GM23338 (cell line): ENCODE results near the gene MYO5B. TPM values are rescaled to one million over a fixed set of nuclear protein-coding genes. Genes with fewer than 3 reads are reported as not detected.

Source experiments
- ATAC-seq: fragments of 200-7000 bp; cut with Tn5 transposase; 3 replicates; pipeline ENCODE4 v1.9.1; 2020
- DNase-seq: peaks from one replicate; pipeline ENCODE4 v3.0.0-alpha.2; 2015; ENCODE audit warnings: low spot score
- H2AFZ ChIP-seq: fragments of 200-600 bp; sonication (generic); 2 replicates; pipeline ENCODE4 v1.8.0; 2016; ENCODE audit warnings: antibody characterized with exemption, mild to moderate bottlenecking, moderate library complexity
- H3F3A ChIP-seq: fragments of 200-600 bp; sonication (generic); replicated peaks from 2 replicates; pipeline ENCODE4 v1.8.0; 2017; ENCODE audit warnings: antibody characterized with exemption, mixed run types, low read depth
- H3K27ac ChIP-seq: fragments of 200-600 bp; sonication (generic); 2 replicates; pipeline ENCODE4 v1.6.1; 2016; ENCODE audit warnings: low read depth
- H3K27me3 ChIP-seq: fragments of 200-600 bp; sonication (generic); 2 replicates; pipeline ENCODE4 v1.8.0; 2016; ENCODE audit warnings: mild to moderate bottlenecking, mixed run types, moderate library complexity; ENCODE audit not compliant: insufficient read depth
- H3K36me3 ChIP-seq: fragments of 200-600 bp; sonication (generic); 2 replicates; pipeline ENCODE4 v1.8.0; 2016; ENCODE audit warnings: mild to moderate bottlenecking; ENCODE audit not compliant: insufficient read depth
- H3K4me1 ChIP-seq: fragments of 200-600 bp; sonication (generic); 2 replicates; pipeline ENCODE4 v1.8.0; 2016; ENCODE audit warnings: mild to moderate bottlenecking, moderate library complexity; ENCODE audit not compliant: insufficient read depth
- H3K4me2 ChIP-seq: fragments of 200-600 bp; sonication (generic); 2 replicates; pipeline ENCODE4 v1.7.1; 2017; ENCODE audit warnings: mixed run types
- H3K4me3 ChIP-seq: fragments of 200-600 bp; sonication (generic); 2 replicates; pipeline ENCODE4 v1.6.1; 2016; ENCODE audit warnings: mixed run types
- H3K79me2 ChIP-seq: fragments of 200-600 bp; sonication (generic); replicated peaks from 2 replicates; pipeline ENCODE4 v1.8.0; 2017; ENCODE audit warnings: mild to moderate bottlenecking; ENCODE audit not compliant: insufficient read depth
- H3K9me2 ChIP-seq: fragments of 200-600 bp; sonication (generic); 2 replicates; pipeline ENCODE4 v1.8.0; 2017; ENCODE audit not compliant: insufficient read depth
- H4K20me1 ChIP-seq: fragments of 200-600 bp; sonication (generic); replicated peaks from 2 replicates; pipeline ENCODE4 v1.8.0; 2017; ENCODE audit warnings: mild to moderate bottlenecking; ENCODE audit not compliant: insufficient read depth
- H3K27ac Mint-ChIP-seq: 2 replicates; pipeline ENCODE4 v1.8.0; 2020; ENCODE audit warnings: inconsistent platforms, mild to moderate bottlenecking, moderate library complexity, mixed read lengths
- H3K27me3 Mint-ChIP-seq: 3 replicates; pipeline ENCODE4 v1.8.0; 2022; ENCODE audit warnings: low read depth, mild to moderate bottlenecking, moderate library complexity, mixed read lengths, inconsistent platforms; ENCODE audit not compliant: insufficient read depth, poor library complexity
- H3K36me3 Mint-ChIP-seq: 3 replicates; pipeline ENCODE4 v1.8.0; 2021; ENCODE audit warnings: low read depth, mild to moderate bottlenecking, inconsistent platforms, moderate library complexity, mixed read lengths
- H3K4me1 Mint-ChIP-seq: 3 replicates; pipeline ENCODE4 v1.8.0; 2020; ENCODE audit warnings: mild to moderate bottlenecking, inconsistent platforms, mixed read lengths
- H3K4me3 Mint-ChIP-seq: 3 replicates; pipeline ENCODE4 v1.8.0; 2021; ENCODE audit warnings: moderate library complexity, mild to moderate bottlenecking, inconsistent platforms, mixed read lengths
- H3K9me3 Mint-ChIP-seq: 3 replicates; pipeline ENCODE4 v1.8.0; 2020; ENCODE audit warnings: moderate library complexity, mild to moderate bottlenecking, inconsistent platforms, mixed read lengths
- CREB1 ChIP-seq: fragments of 250-450 bp; sonication (Bioruptor Pico); IDR thresholded peaks from 2 replicates; pipeline ENCODE4 v1.5.0; 2020; ENCODE audit warnings: low read depth, mild to moderate bottlenecking, moderate library complexity
- CTCF ChIP-seq, 2 experiments: fragments of 200-600 bp in 1 of 2; sonication (generic) in 1 of 2; conservative IDR thresholded peaks; 2 replicates each; pipeline versions ENCODE4 v1.5.1 to v1.6.1; 2016 to 2017; ENCODE audit warnings: antibody characterized with exemption in 2 of 2, low read depth in 2 of 2, mild to moderate bottlenecking in 2 of 2, moderate library complexity in 1 of 2
- ETS1 ChIP-seq: IDR thresholded peaks from 2 replicates; pipeline ENCODE4 v1.6.1; 2016; ENCODE audit warnings: antibody characterized with exemption
- EZH2 ChIP-seq: fragments of 200-600 bp; sonication (generic); IDR thresholded peaks from one replicate; pipeline ENCODE4 v1.8.0; 2017; ENCODE audit warnings: antibody characterized with exemption, mild to moderate bottlenecking, low read depth; ENCODE audit not compliant: unreplicated experiment
- EZH2phosphoT487 ChIP-seq: fragments of 200-600 bp; sonication (generic); IDR thresholded peaks from one replicate; pipeline ENCODE4 v1.8.1; 2018; ENCODE audit warnings: antibody characterized with exemption; ENCODE audit not compliant: unreplicated experiment
- JUNB ChIP-seq: IDR thresholded peaks from one replicate; pipeline ENCODE4 v1.6.1; 2016; ENCODE audit warnings: antibody characterized with exemption; ENCODE audit not compliant: unreplicated experiment
- NANOG ChIP-seq: IDR thresholded peaks from 2 replicates; pipeline ENCODE4 v1.6.1; 2016; ENCODE audit warnings: antibody characterized with exemption, borderline replicate concordance
- POLR2AphosphoS5 ChIP-seq: IDR thresholded peaks from 2 replicates; pipeline ENCODE4 v1.6.1; 2016; ENCODE audit warnings: antibody characterized with exemption, low read depth
- STAT1 ChIP-seq: IDR thresholded peaks from one replicate; pipeline ENCODE4 v1.6.1; 2016; ENCODE audit warnings: antibody characterized with exemption; ENCODE audit not compliant: unreplicated experiment
- ZNF114 ChIP-seq: fragments of 250-450 bp; sonication (Bioruptor Pico); IDR thresholded peaks from 2 replicates; pipeline ENCODE4 v1.5.0; 2020; ENCODE audit warnings: mild to moderate bottlenecking, moderate library complexity
- ZNF331 ChIP-seq: fragments of 250-450 bp; sonication (Bioruptor Pico); IDR thresholded peaks from 2 replicates; pipeline ENCODE4 v1.5.0; 2020; ENCODE audit warnings: low read depth, mild to moderate bottlenecking, moderate library complexity
- polyA plus RNA-seq: library from polyadenylated mRNA; unstranded; fragments of >200 nt; fragmentation: Nextera tagmentation; extraction: Ambion mirVana; gene quantifications from 2 replicates; pipeline ENCODE4 v1.2.1, GENCODE V29; 2016
- total RNA-seq: library from RNA; depleted of rRNA; stranded (reverse); fragments of >200 nt; shearing (Covaris generic); gene quantifications from 2 replicates; pipeline ENCODE4 v1.2.3, GENCODE V29; 2014
- TF ChIP-seq, protein P1 (sequence below): fragments of 250-450 bp; sonication (Bioruptor Pico); IDR thresholded peaks from 2 replicates; pipeline ENCODE4 v1.5.0; 2020; ENCODE audit warnings: mild to moderate bottlenecking, moderate library complexity

MYO5B gene
- total and polyA plus RNA-seq, 2 experiments from 2014 or later = 3.2 to 19.1 TPM

GRCh38 chr18:49859725-49860124, 335.2 kb downstream of the MYO5B start:
- H3K36me3 ChIP-seq = no peaks in the 10 kb centered on the region
- no peak overlapping the region for H3K4me2 ChIP-seq
- no peaks in the 10 kb centered on the region for H3K27me3 ChIP-seq
- H3K9me2 ChIP-seq = no peaks in the 10 kb centered on the region
- DNase-seq (no peak), ATAC-seq (no peak)
- H3K4me3 ChIP-seq = no peak overlapping the region
- TF ChIP-seq EZH2phosphoT487 (no peak), STAT1 (no peak)
- H3K4me3 Mint-ChIP-seq = no peak overlapping the region
- H3K9me3 Mint-ChIP-seq = no peaks in the 10 kb centered on the region
- no peak overlapping the region for H3K27ac Mint-ChIP-seq
- peaks cover 9% of the 10 kb centered on the region for H3K4me1 ChIP-seq
- H3K4me1 Mint-ChIP-seq = peaks cover 13% of the 10 kb centered on the region
- no peaks in the 10 kb centered on the region for H4K20me1 ChIP-seq
- peaks cover 2% of the 10 kb centered on the region for H3K27me3 Mint-ChIP-seq
- H3K79me2 ChIP-seq = no peaks in the 10 kb centered on the region
- no peaks in the 10 kb centered on the region for H3K36me3 Mint-ChIP-seq
- no peak overlapping the region for H3K27ac ChIP-seq
- no peaks in the 10 kb centered on the region for H3F3A ChIP-seq
- H2AFZ ChIP-seq = no peak overlapping the region

- Histone ChIP-seq H3K4me2 (no peak overlapping the region), H3K79me2 (no peaks in the 10 kb centered on the region), H3K27ac (no peak overlapping the region), H3K4me3 (no peak overlapping the region), H3K36me3 (no peaks in the 10 kb centered on the region), H3K27me3 (no peaks in the 10 kb centered on the region), H4K20me1 (no peaks in the 10 kb centered on the region), H3F3A (no peaks in the 10 kb centered on the region), H3K4me1 (peaks cover 9% of the 10 kb centered on the region), H2AFZ (no peak overlapping the region), H3K9me2 (no peaks in the 10 kb centered on the region)
- peak; percentile 59 for ATAC-seq
- H3K36me3 Mint-ChIP-seq = no peaks in the 10 kb centered on the region
- no peak overlapping the region for H3K4me3 Mint-ChIP-seq
- DNase-seq = peak; percentile 38
- H3K27me3 Mint-ChIP-seq = peaks cover 2% of the 10 kb centered on the region
- no peak overlapping the region for H3K27ac Mint-ChIP-seq
- H3K9me3 Mint-ChIP-seq = no peaks in the 10 kb centered on the region
- H3K4me1 Mint-ChIP-seq = peaks cover 13% of the 10 kb centered on the region
- TF ChIP-seq POLR2AphosphoS5 = no peak
- TF ChIP-seq ZNF114 (CRISPR knock-in tag) = no peak
- TF ChIP-seq, protein P1, sequence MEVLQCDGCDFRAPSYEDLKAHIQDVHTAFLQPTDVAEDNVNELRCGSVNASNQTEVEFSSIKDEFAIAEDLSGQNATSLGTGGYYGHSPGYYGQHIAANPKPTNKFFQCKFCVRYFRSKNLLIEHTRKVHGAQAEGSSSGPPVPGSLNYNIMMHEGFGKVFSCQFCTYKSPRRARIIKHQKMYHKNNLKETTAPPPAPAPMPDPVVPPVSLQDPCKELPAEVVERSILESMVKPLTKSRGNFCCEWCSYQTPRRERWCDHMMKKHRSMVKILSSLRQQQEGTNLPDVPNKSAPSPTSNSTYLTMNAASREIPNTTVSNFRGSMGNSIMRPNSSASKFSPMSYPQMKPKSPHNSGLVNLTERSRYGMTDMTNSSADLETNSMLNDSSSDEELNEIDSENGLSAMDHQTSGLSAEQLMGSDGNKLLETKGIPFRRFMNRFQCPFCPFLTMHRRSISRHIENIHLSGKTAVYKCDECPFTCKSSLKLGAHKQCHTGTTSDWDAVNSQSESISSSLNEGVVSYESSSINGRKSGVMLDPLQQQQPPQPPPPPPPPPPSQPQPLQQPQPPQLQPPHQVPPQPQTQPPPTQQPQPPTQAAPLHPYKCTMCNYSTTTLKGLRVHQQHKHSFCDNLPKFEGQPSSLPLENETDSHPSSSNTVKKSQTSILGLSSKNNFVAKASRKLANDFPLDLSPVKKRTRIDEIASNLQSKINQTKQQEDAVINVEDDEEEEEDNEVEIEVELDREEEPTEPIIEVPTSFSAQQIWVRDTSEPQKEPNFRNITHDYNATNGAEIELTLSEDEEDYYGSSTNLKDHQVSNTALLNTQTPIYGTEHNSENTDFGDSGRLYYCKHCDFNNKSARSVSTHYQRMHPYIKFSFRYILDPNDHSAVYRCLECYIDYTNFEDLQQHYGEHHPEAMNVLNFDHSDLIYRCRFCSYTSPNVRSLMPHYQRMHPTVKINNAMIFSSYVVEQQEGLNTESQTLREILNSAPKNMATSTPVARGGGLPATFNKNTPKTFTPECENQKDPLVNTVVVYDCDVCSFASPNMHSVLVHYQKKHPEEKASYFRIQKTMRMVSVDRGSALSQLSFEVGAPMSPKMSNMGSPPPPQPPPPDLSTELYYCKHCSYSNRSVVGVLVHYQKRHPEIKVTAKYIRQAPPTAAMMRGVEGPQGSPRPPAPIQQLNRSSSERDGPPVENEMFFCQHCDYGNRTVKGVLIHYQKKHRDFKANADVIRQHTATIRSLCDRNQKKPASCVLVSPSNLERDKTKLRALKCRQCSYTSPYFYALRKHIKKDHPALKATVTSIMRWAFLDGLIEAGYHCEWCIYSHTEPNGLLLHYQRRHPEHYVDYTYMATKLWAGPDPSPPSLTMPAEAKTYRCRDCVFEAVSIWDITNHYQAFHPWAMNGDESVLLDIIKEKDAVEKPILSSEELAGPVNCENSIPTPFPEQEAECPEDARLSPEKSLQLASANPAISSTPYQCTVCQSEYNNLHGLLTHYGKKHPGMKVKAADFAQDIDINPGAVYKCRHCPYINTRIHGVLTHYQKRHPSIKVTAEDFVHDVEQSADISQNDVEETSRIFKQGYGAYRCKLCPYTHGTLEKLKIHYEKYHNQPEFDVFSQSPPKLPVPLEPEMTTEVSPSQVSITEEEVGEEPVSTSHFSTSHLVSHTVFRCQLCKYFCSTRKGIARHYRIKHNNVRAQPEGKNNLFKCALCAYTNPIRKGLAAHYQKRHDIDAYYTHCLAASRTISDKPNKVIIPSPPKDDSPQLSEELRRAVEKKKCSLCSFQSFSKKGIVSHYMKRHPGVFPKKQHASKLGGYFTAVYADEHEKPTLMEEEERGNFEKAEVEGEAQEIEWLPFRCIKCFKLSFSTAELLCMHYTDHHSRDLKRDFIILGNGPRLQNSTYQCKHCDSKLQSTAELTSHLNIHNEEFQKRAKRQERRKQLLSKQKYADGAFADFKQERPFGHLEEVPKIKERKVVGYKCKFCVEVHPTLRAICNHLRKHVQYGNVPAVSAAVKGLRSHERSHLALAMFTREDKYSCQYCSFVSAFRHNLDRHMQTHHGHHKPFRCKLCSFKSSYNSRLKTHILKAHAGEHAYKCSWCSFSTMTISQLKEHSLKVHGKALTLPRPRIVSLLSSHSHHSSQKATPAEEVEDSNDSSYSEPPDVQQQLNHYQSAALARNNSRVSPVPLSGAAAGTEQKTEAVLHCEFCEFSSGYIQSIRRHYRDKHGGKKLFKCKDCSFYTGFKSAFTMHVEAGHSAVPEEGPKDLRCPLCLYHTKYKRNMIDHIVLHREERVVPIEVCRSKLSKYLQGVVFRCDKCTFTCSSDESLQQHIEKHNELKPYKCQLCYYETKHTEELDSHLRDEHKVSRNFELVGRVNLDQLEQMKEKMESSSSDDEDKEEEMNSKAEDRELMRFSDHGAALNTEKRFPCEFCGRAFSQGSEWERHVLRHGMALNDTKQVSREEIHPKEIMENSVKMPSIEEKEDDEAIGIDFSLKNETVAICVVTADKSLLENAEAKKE (CRISPR knock-in tag) = no peak
- no peak for TF ChIP-seq ETS1
- TF ChIP-seq CREB1 (CRISPR knock-in tag) = no peak
- no peak for TF ChIP-seq STAT1
- no peak for TF ChIP-seq JUNB
- TF ChIP-seq CTCF (conservative IDR thresholded peaks at IDR 0.05; ENCODE audit: low read depth in 2 of 2) = no peak
- no peak for TF ChIP-seq EZH2phosphoT487
- no peak for TF ChIP-seq NANOG
- no peak for TF ChIP-seq ZNF331 (CRISPR knock-in tag)
- no peak for TF ChIP-seq EZH2
Measured at GRCh38 chr18:49859021-49859359, 336.0 kb downstream of the MYO5B start.
